Suprapubic skin (tissue), 4 donors: ENCODE measurements around the gene USP32.

ENCODE experiments used
- POLR2A ChIP-seq, 2 donors: fragments of 450-650 bp; IDR thresholded peaks; one replicate each; pipeline ENCODE4 v1.6.1; 2017; ENCODE audit warnings: antibody characterized with exemption in 2 of 2, mild to moderate bottlenecking in 2 of 2, moderate library complexity in 2 of 2
- POLR2AphosphoS5 ChIP-seq, 3 donors: sonication (generic); formaldehyde crosslinking; IDR thresholded peaks; one replicate each; pipeline ENCODE4 v1.6.1; 2017; ENCODE audit warnings: antibody characterized with exemption in 3 of 3
- TF ChIP-seq, protein P1 (sequence below), 2 donors: fragments of 200-600 bp in 1 of 2; fragments of 450-650 bp in 1 of 2; sonication (generic) in 1 of 2; IDR thresholded peaks; one replicate each; pipeline ENCODE4 v1.5.1; 2016 to 2019; ENCODE audit warnings: antibody characterized with exemption in 2 of 2, mild to moderate bottlenecking in 1 of 2, moderate library complexity in 1 of 2

DNA sequence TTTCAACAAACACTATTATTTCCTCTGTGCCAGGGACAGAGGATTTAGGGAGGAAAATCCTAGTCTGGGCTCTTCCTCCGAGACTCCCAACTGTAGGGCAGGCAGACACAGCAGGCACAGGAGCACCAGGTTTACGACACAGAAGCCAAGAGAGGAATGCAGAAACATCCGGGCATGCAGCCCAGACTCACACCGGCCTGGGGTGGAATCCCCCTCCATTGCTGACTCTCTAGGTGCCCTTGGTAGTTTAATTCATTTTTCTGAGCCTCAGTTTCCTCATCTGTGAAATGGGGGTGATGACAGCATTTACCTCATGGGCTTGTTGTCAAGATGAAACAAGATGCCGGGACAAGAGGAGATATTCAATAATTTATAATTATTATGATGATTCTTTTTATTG lies 227.2 kb downstream of the USP32 start:
- TF ChIP-seq, protein P1, sequence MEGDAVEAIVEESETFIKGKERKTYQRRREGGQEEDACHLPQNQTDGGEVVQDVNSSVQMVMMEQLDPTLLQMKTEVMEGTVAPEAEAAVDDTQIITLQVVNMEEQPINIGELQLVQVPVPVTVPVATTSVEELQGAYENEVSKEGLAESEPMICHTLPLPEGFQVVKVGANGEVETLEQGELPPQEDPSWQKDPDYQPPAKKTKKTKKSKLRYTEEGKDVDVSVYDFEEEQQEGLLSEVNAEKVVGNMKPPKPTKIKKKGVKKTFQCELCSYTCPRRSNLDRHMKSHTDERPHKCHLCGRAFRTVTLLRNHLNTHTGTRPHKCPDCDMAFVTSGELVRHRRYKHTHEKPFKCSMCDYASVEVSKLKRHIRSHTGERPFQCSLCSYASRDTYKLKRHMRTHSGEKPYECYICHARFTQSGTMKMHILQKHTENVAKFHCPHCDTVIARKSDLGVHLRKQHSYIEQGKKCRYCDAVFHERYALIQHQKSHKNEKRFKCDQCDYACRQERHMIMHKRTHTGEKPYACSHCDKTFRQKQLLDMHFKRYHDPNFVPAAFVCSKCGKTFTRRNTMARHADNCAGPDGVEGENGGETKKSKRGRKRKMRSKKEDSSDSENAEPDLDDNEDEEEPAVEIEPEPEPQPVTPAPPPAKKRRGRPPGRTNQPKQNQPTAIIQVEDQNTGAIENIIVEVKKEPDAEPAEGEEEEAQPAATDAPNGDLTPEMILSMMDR (IDR thresholded peaks at IDR 0.05), result no peak
- TF ChIP-seq POLR2AphosphoS5 (IDR thresholded peaks at IDR 0.05), result no peak
- no peak for TF ChIP-seq POLR2A (IDR thresholded peaks at IDR 0.05)
